ENCODE measurements around the gene MCM10. TPM values are rescaled to one million over a fixed set of nuclear protein-coding genes. Genes with fewer than 3 reads are reported as not detected.
A peak's percentile ranks its signal among the peaks of the same experiment; 100 is the strongest.

The MCM10 gene
- total RNA-seq, 1 donor, result 7.8 TPM

- no peak overlapping the region for H3K4me3 ChIP-seq (ENCODE audit: low read depth, low read length)
- no peak for TF ChIP-seq CTCF (IDR thresholded peaks at IDR 0.05; ENCODE audit: insufficient read depth, low read depth, low read length)
- no peak for DNase-seq (ENCODE audit: low read depth)
These were observed 61.2 kb downstream of the MCM10 start for GRCh38 chr10:13222566-13222965.

GRCh38 chr10:13223241-13223640 lies 61.9 kb downstream of the MCM10 start:
- no peak overlapping the region for H3K4me3 ChIP-seq (ENCODE audit: low read depth, low read length)
- no peak for TF ChIP-seq CTCF (IDR thresholded peaks at IDR 0.05; ENCODE audit: insufficient read depth, low read depth, low read length)
- DNase-seq (ENCODE audit: low read depth), result no peak

GRCh38 chr10:13224210-13224995 lies 63.0 kb downstream of the MCM10 start:
- no peak for TF ChIP-seq CTCF (IDR thresholded peaks at IDR 0.05; ENCODE audit: insufficient read depth, low read depth, low read length)

GRCh38 chr10:13225601-13226000 lies 64.2 kb downstream of the MCM10 start:
- no peak for DNase-seq (ENCODE audit: low read depth)
- H3K4me3 ChIP-seq (ENCODE audit: low read depth, low read length), result no peak overlapping the region
- TF ChIP-seq CTCF (IDR thresholded peaks at IDR 0.05; ENCODE audit: insufficient read depth, low read depth, low read length), result no peak

More at GRCh38 chr10:13224210-13224995, 63.0 kb downstream of the MCM10 start:
- H3K4me3 ChIP-seq (ENCODE audit: low read depth, low read length), result no peak overlapping the region
- no peak for DNase-seq (ENCODE audit: low read depth)

GRCh38 chr10:13227031-13227430 lies 65.7 kb downstream of the MCM10 start:
- H3K4me3 ChIP-seq (ENCODE audit: low read depth, low read length), result no peak overlapping the region
- no peak for TF ChIP-seq CTCF (IDR thresholded peaks at IDR 0.05; ENCODE audit: insufficient read depth, low read depth, low read length)
- no peak for DNase-seq (ENCODE audit: low read depth)

GRCh38 chr10:13231190-13231589 lies 69.8 kb downstream of the MCM10 start:
- H3K4me3 ChIP-seq (ENCODE audit: low read depth, low read length), result no peak overlapping the region
- TF ChIP-seq CTCF (IDR thresholded peaks at IDR 0.05; ENCODE audit: insufficient read depth, low read depth, low read length), result no peak
- peak; percentile 10 for DNase-seq (ENCODE audit: low read depth)

- DNase-seq (ENCODE audit: low read depth), result no peak
- TF ChIP-seq CTCF (IDR thresholded peaks at IDR 0.05; ENCODE audit: insufficient read depth, low read depth, low read length), result no peak
- no peak overlapping the region for H3K4me3 ChIP-seq (ENCODE audit: low read depth, low read length)
These were observed 70.5 kb downstream of the MCM10 start for GRCh38 chr10:13231808-13232207.

All from fibroblast of villous mesenchyme (primary cell).